Measurements from ENCODE around the gene OR5J2.
"Not testable (repeated sequence)": the region's sequence is repeated elsewhere in the genome, so short reads cannot be mapped to it uniquely, and the experiment has no call there.

The OR5J2 gene

GRCh38 chr11:56176318-56176717 is at the start of gene OR5J2:
Gene OR5J2 (plus strand): TSS chr11:56176618. CDS start chr11:56176618, 0 bp downstream.
- no peak for DNase-seq (ENCODE audit: low read depth)

GRCh38 chr11:56140151-56140661 is 36.2 kb upstream of the OR5J2 start, which contains the start of gene OR8J3:
Gene OR8J3 (minus strand): TSS chr11:56140201. CDS start chr11:56137718, 2,483 bp downstream.
- DNase-seq (ENCODE audit: low read depth) = no peak

GRCh38 chr11:56143681-56144080 is 32.7 kb upstream of the OR5J2 start:
- DNase-seq (ENCODE audit: low read depth) = not testable (repeated sequence)

GRCh38 chr11:56151376-56151775 is 25.0 kb upstream of the OR5J2 start:
- no peak for DNase-seq (ENCODE audit: low read depth)

- DNase-seq (ENCODE audit: low read depth) = no peak
Observed at GRCh38 chr11:56152333-56152732, 24.1 kb upstream of the OR5J2 start.

- no peak for DNase-seq (ENCODE audit: low read depth)
Observed at GRCh38 chr11:56160217-56160616, 16.2 kb upstream of the OR5J2 start, which contains the start of gene OR8K5. Gene OR8K5 (minus strand): TSS chr11:56160317. CDS start chr11:56160317, 0 bp downstream.

- no peak for DNase-seq (ENCODE audit: low read depth)
Observed at GRCh38 chr11:56163804-56164203, 12.6 kb upstream of the OR5J2 start.

GRCh38 chr11:56172256-56172830 is 4.1 kb upstream of the OR5J2 start:
- no peak for DNase-seq (ENCODE audit: low read depth)

- DNase-seq (ENCODE audit: low read depth) = no peak
Observed at GRCh38 chr11:56183459-56183858, 7.0 kb downstream of the OR5J2 start.

- no peak for DNase-seq (ENCODE audit: low read depth)
Observed at GRCh38 chr11:56188602-56189001, 12.2 kb downstream of the OR5J2 start.

- no peak for DNase-seq (ENCODE audit: low read depth)
Observed at GRCh38 chr11:56196705-56197104, 20.3 kb downstream of the OR5J2 start.

GRCh38 chr11:56197367-56197766 is 20.9 kb downstream of the OR5J2 start:
- DNase-seq (ENCODE audit: low read depth) = no peak

GRCh38 chr11:56207790-56208189 is 31.4 kb downstream of the OR5J2 start:
- DNase-seq (ENCODE audit: low read depth) = no peak

- no peak for DNase-seq (ENCODE audit: low read depth)
Observed at GRCh38 chr11:56214537-56214936, 38.1 kb downstream of the OR5J2 start.

- not testable (repeated sequence) for DNase-seq (ENCODE audit: low read depth)
Observed at GRCh38 chr11:56219735-56220134, 43.3 kb downstream of the OR5J2 start.

All from stimulated activated CD8-positive, alpha-beta memory T cell treated with anti-CD3 and anti-CD28 coated beads, Interleukin-7, amount 100 ng/mL, for 24 hours (primary cell).